Chondrocyte (in vitro differentiated cells): ENCODE results near the gene SPATA20. TPM values are rescaled to one million over a fixed set of nuclear protein-coding genes. Genes with fewer than 3 reads are reported as not detected.

ENCODE experiments used
- DNase-seq: peaks from one replicate; pipeline ENCODE4 v3.0.0; 2021; ENCODE audit warnings: mixed read lengths, low spot score
- H3K27ac Mint-ChIP-seq: one replicate; pipeline ENCODE4 v1.8.0; 2021; ENCODE audit warnings: mild to moderate bottlenecking, moderate library complexity, mixed read lengths; ENCODE audit not compliant: unreplicated experiment
- H3K27me3 Mint-ChIP-seq: 2 replicates; pipeline ENCODE4 v1.8.0; 2021; ENCODE audit warnings: low read depth, mixed read lengths
- H3K36me3 Mint-ChIP-seq: 2 replicates; pipeline ENCODE4 v1.8.0; 2021; ENCODE audit warnings: low read depth, mixed read lengths
- H3K4me1 Mint-ChIP-seq: 2 replicates; pipeline ENCODE4 v1.8.0; 2021; ENCODE audit warnings: low read depth, mild to moderate bottlenecking, mixed read lengths
- H3K4me3 Mint-ChIP-seq: one replicate; pipeline ENCODE4 v1.8.0; 2021; ENCODE audit warnings: mild to moderate bottlenecking, moderate library complexity, mixed read lengths; ENCODE audit not compliant: unreplicated experiment
- H3K9me3 Mint-ChIP-seq: 2 replicates; pipeline ENCODE4 v1.8.0; 2021; ENCODE audit warnings: low read depth, mixed read lengths
- total RNA-seq: library from RNA; stranded (reverse); gene quantifications from 3 replicates; pipeline ENCODE4 v1.2.1, GENCODE V29; 2021
- TF ChIP-seq, protein P1 (sequence below): fragments of 200-600 bp; sonication (generic); IDR thresholded peaks from 2 replicates; pipeline ENCODE4 v1.5.0; 2021; ENCODE audit warnings: antibody characterized with exemption, mild to moderate bottlenecking, moderate library complexity

SPATA20 gene
- total RNA-seq, 1 donor from 2014 or later, result 51.8 TPM

DNA sequence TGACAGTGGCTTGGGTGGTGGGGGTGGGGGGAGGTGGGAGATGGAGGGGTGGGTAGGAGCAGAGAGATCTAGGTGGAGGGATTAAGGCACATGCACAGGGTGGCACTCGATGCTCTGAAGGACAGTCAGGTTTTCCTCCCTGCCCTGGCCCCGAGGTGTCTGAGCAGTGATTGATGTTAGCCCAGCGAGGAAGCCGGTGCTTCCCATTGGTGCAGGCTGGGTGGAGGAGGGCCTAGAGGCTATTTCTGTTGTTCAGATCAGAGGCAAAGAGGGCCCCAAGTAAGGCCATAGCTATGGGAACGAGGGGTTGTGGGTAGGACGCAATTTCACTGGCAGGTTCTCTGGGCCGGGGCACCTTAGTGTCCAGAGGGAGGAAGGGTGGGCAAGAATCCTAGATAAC is 36.7 kb downstream of the SPATA20 start:
- H3K9me3 Mint-ChIP-seq, result peaks cover 2% of the 10 kb centered on the region
- DNase-seq, result no peak
- H3K27me3 Mint-ChIP-seq, result peaks cover 25% of the 10 kb centered on the region
- H3K4me3 Mint-ChIP-seq, result no peak overlapping the region
- TF ChIP-seq, protein P1, sequence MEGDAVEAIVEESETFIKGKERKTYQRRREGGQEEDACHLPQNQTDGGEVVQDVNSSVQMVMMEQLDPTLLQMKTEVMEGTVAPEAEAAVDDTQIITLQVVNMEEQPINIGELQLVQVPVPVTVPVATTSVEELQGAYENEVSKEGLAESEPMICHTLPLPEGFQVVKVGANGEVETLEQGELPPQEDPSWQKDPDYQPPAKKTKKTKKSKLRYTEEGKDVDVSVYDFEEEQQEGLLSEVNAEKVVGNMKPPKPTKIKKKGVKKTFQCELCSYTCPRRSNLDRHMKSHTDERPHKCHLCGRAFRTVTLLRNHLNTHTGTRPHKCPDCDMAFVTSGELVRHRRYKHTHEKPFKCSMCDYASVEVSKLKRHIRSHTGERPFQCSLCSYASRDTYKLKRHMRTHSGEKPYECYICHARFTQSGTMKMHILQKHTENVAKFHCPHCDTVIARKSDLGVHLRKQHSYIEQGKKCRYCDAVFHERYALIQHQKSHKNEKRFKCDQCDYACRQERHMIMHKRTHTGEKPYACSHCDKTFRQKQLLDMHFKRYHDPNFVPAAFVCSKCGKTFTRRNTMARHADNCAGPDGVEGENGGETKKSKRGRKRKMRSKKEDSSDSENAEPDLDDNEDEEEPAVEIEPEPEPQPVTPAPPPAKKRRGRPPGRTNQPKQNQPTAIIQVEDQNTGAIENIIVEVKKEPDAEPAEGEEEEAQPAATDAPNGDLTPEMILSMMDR, result no peak
- H3K4me1 Mint-ChIP-seq, result peaks cover 3% of the 10 kb centered on the region
- H3K36me3 Mint-ChIP-seq, result no peaks in the 10 kb centered on the region
- H3K27ac Mint-ChIP-seq, result no peak overlapping the region

DNA sequence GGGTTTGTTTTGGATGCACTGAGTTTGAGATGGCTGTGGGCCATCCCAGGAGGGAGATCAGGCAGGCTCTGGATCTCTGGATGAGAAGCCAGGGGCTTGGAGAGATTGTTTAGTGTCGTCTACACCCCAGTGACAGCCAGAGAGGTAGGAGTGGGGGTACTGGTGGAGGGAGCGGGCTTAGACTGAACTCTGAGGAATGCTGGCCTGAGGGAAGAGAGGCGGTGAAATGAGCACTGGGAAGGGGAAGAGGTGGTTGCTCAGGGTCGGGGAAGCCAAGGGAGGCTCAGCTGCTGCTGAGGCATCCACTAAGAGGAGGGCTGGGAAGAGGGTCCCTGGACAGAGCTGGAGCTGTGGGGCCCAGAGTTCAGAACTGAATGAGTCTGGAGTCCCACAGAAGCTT is 37.1 kb downstream of the SPATA20 start:
- peaks cover 2% of the 10 kb centered on the region for H3K9me3 Mint-ChIP-seq
- no peak overlapping the region for H3K4me3 Mint-ChIP-seq
- no peak overlapping the region for H3K27ac Mint-ChIP-seq
- TF ChIP-seq, protein P1, result no peak
- peaks cover 8% of the 10 kb centered on the region for H3K4me1 Mint-ChIP-seq
- H3K27me3 Mint-ChIP-seq, result peaks cover 20% of the 10 kb centered on the region
- no peaks in the 10 kb centered on the region for H3K36me3 Mint-ChIP-seq
- DNase-seq, result no peak

DNA sequence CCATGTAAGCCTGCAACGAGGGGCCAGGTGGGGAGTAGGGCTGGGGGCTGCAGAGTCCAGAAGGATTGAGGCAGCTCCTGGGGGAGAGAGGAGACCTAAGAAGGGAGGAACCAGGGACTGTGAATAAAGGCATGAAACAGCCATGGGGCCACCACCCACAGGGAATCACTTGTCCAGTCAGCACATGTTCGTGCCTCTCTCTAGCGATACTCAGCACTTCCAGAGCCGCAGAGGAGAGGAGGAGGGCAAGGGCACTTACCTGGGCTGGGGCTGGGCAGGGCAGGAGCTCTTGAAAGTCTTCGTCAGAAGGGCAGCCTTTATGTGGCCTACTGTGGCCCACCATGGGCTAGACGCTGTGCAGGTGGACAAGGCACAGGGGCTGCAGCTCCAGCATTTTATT is 37.8 kb downstream of the SPATA20 start:
- peaks cover 14% of the 10 kb centered on the region for H3K4me1 Mint-ChIP-seq
- H3K9me3 Mint-ChIP-seq, result peaks cover 2% of the 10 kb centered on the region
- TF ChIP-seq, protein P1, result no peak
- no peak overlapping the region for H3K4me3 Mint-ChIP-seq
- peaks cover 20% of the 10 kb centered on the region for H3K27me3 Mint-ChIP-seq
- no peak overlapping the region for H3K27ac Mint-ChIP-seq
- no peak for DNase-seq
- no peaks in the 10 kb centered on the region for H3K36me3 Mint-ChIP-seq

DNA sequence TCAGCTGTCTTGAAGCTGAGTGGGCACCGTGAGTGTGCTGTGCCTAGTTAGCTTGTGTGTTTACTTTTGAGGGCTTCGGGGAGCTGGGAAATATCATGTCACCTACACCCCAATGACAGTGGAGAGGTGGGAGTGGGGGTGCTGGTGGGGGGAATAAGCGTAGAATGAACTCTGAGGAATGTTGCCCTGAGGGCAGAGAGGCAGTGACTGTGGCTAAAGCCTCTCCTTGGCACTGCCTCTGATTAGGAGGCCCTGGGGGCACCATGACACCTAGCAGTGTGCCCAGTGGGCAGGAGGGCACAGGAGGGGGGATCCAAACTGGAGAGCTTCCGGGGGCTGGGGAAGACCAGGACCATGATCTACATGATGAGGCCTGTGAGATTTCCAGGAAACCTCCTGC is 38.4 kb downstream of the SPATA20 start:
- DNase-seq, result no peak
- TF ChIP-seq, protein P1, result no peak
- no peaks in the 10 kb centered on the region for H3K36me3 Mint-ChIP-seq
- H3K4me1 Mint-ChIP-seq, result peaks cover 16% of the 10 kb centered on the region
- peaks cover 2% of the 10 kb centered on the region for H3K9me3 Mint-ChIP-seq
- H3K4me3 Mint-ChIP-seq, result no peak overlapping the region
- H3K27me3 Mint-ChIP-seq, result peaks cover 20% of the 10 kb centered on the region
- H3K27ac Mint-ChIP-seq, result no peak overlapping the region

DNA sequence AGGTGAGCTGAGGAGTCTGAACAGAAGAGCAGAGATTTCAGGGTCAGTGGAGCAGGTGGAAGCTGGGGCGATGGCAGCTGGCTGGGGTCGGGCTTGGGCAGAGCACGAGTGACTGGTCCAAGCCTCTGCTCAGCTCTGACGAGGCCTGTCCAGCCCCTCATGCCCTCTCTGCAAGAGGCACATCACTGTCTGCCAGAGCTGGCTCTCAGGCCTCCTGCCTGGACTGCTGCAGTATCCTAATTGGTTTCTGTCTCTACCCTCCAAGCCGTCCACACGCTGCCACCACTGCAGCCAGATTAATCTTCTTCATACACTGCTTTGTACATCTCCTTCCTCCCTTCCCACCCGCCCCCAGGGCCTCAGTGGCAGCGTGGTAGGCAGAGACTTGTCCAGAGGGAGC is 38.9 kb downstream of the SPATA20 start:
- Mint-ChIP-seq H3K4me3 (no peak overlapping the region), H3K36me3 (no peaks in the 10 kb centered on the region), H3K27ac (no peak overlapping the region), H3K27me3 (peaks cover 20% of the 10 kb centered on the region), H3K9me3 (peaks cover 2% of the 10 kb centered on the region), H3K4me1 (peaks cover 16% of the 10 kb centered on the region)
- no peak for DNase-seq
- TF ChIP-seq, protein P1, result no peak
